ENCODE data around the gene RPS14.

Gene RPS14

GRCh38 chr5:150496534-150496933 is 47.0 kb upstream of the RPS14 start:
- Histone ChIP-seq H3K4ac (ENCODE audit: low read depth, low read length) (no peak overlapping the region), H2BK120ac (ENCODE audit: low read depth, low read length) (no peak overlapping the region), H3K56ac (ENCODE audit: low read length) (no peak overlapping the region), H3K9ac (ENCODE audit: low read length) (no peak overlapping the region), H3K23ac (ENCODE audit: low read length) (no peak overlapping the region), H2BK15ac (replicated peaks; ENCODE audit: low read depth) (no peak overlapping the region), H3K4me1 (ENCODE audit: control insufficient read depth, low read depth, low read length) (peaks cover 22% of the 10 kb centered on the region), H3K4me2 (ENCODE audit: low read length) (no peak overlapping the region), H2BK5ac (ENCODE audit: low read length) (no peak overlapping the region), H3K36me3 (ENCODE audit: control insufficient read depth, insufficient read depth, low read length) (no peaks in the 10 kb centered on the region), H2AK5ac (ENCODE audit: low read length) (no peak overlapping the region), H3K27ac (ENCODE audit: low read depth, low read length) (no peak overlapping the region), H4K8ac (ENCODE audit: low read depth, low read length) (no peak overlapping the region), H3K18ac (ENCODE audit: low read length) (no peak overlapping the region), H3K4me3 (ENCODE audit: low read length) (no peak overlapping the region), H3K27me3 (ENCODE audit: insufficient read depth, low read length, poor library complexity) (no peaks in the 10 kb centered on the region), H4K5ac (ENCODE audit: low read length) (no peak overlapping the region), H3K79me1 (ENCODE audit: low read length) (peaks cover 40% of the 10 kb centered on the region), H3K79me2 (ENCODE audit: control insufficient read depth, insufficient read depth, low read length) (peaks cover 78% of the 10 kb centered on the region)
- no peak for DNase-seq
- WGBS (ENCODE audit: extremely low coverage, insufficient coverage, low lambda C conversion rate): no CpG with 5 or more reads among the region's 4 CpGs

- WGBS (ENCODE audit: extremely low coverage, insufficient coverage, low lambda C conversion rate): no CpG with 5 or more reads among the region's 3 CpGs
- no peak overlapping the region for H2BK120ac ChIP-seq (ENCODE audit: low read depth, low read length)
- H3K9ac ChIP-seq (ENCODE audit: low read length): no peak overlapping the region
- H3K79me2 ChIP-seq (ENCODE audit: control insufficient read depth, insufficient read depth, low read length): peaks cover 78% of the 10 kb centered on the region
- no peak overlapping the region for H3K4ac ChIP-seq (ENCODE audit: low read depth, low read length)
- no peak overlapping the region for H4K8ac ChIP-seq (ENCODE audit: low read depth, low read length)
- H3K23ac ChIP-seq (ENCODE audit: low read length): no peak overlapping the region
- no peak for DNase-seq
- H4K5ac ChIP-seq (ENCODE audit: low read length): no peak overlapping the region
- H3K36me3 ChIP-seq (ENCODE audit: control insufficient read depth, insufficient read depth, low read length): no peaks in the 10 kb centered on the region
- peaks cover 22% of the 10 kb centered on the region for H3K4me1 ChIP-seq (ENCODE audit: control insufficient read depth, low read depth, low read length)
- no peak overlapping the region for H3K4me3 ChIP-seq (ENCODE audit: low read length)
- no peak overlapping the region for H3K4me2 ChIP-seq (ENCODE audit: low read length)
- no peak overlapping the region for H3K27ac ChIP-seq (ENCODE audit: low read depth, low read length)
- H3K79me1 ChIP-seq (ENCODE audit: low read length): peaks cover 38% of the 10 kb centered on the region
- H2BK15ac ChIP-seq (replicated peaks; ENCODE audit: low read depth): no peak overlapping the region
- H2AK5ac ChIP-seq (ENCODE audit: low read length): no peak overlapping the region
- no peaks in the 10 kb centered on the region for H3K27me3 ChIP-seq (ENCODE audit: insufficient read depth, low read length, poor library complexity)
- H2BK5ac ChIP-seq (ENCODE audit: low read length): no peak overlapping the region
- H3K56ac ChIP-seq (ENCODE audit: low read length): no peak overlapping the region
- no peak overlapping the region for H3K18ac ChIP-seq (ENCODE audit: low read length)
Observed at GRCh38 chr5:150496098-150496497, 46.6 kb upstream of the RPS14 start.

- peaks cover 28% of the 10 kb centered on the region for H3K4me1 ChIP-seq (ENCODE audit: control insufficient read depth, low read depth, low read length)
- DNase-seq: no peak
- no peak overlapping the region for H4K5ac ChIP-seq (ENCODE audit: low read length)
- no peak overlapping the region for H3K4ac ChIP-seq (ENCODE audit: low read depth, low read length)
- no peak overlapping the region for H3K4me3 ChIP-seq (ENCODE audit: low read length)
- H3K27ac ChIP-seq (ENCODE audit: low read depth, low read length): no peak overlapping the region
- H3K27me3 ChIP-seq (ENCODE audit: insufficient read depth, low read length, poor library complexity): no peaks in the 10 kb centered on the region
- WGBS (ENCODE audit: extremely low coverage, insufficient coverage, low lambda C conversion rate): no CpG with 5 or more reads among the region's 6 CpGs
- H3K23ac ChIP-seq (ENCODE audit: low read length): no peak overlapping the region
- no peaks in the 10 kb centered on the region for H3K36me3 ChIP-seq (ENCODE audit: control insufficient read depth, insufficient read depth, low read length)
- no peak overlapping the region for H2BK5ac ChIP-seq (ENCODE audit: low read length)
- H3K18ac ChIP-seq (ENCODE audit: low read length): peak overlapping the region; percentile 32
- H4K8ac ChIP-seq (ENCODE audit: low read depth, low read length): no peak overlapping the region
- no peak overlapping the region for H2AK5ac ChIP-seq (ENCODE audit: low read length)
- H3K79me1 ChIP-seq (ENCODE audit: low read length): peaks cover 24% of the 10 kb centered on the region
- H3K79me2 ChIP-seq (ENCODE audit: control insufficient read depth, insufficient read depth, low read length): peaks cover 80% of the 10 kb centered on the region
- H2BK120ac ChIP-seq (ENCODE audit: low read depth, low read length): no peak overlapping the region
- H3K9ac ChIP-seq (ENCODE audit: low read length): no peak overlapping the region
- no peak overlapping the region for H3K56ac ChIP-seq (ENCODE audit: low read length)
- H2BK15ac ChIP-seq (replicated peaks; ENCODE audit: low read depth): no peak overlapping the region
- no peak overlapping the region for H3K4me2 ChIP-seq (ENCODE audit: low read length)
Observed at GRCh38 chr5:150492621-150493020, 43.1 kb upstream of the RPS14 start.

GRCh38 chr5:150491876-150492275 is 42.3 kb upstream of the RPS14 start:
- no peaks in the 10 kb centered on the region for H3K27me3 ChIP-seq (ENCODE audit: insufficient read depth, low read length, poor library complexity)
- no peak overlapping the region for H3K56ac ChIP-seq (ENCODE audit: low read length)
- H2BK120ac ChIP-seq (ENCODE audit: low read depth, low read length): no peak overlapping the region
- H4K8ac ChIP-seq (ENCODE audit: low read depth, low read length): no peak overlapping the region
- no peak overlapping the region for H2BK15ac ChIP-seq (replicated peaks; ENCODE audit: low read depth)
- no peaks in the 10 kb centered on the region for H3K36me3 ChIP-seq (ENCODE audit: control insufficient read depth, insufficient read depth, low read length)
- H3K79me1 ChIP-seq (ENCODE audit: low read length): peaks cover 21% of the 10 kb centered on the region
- H2AK5ac ChIP-seq (ENCODE audit: low read length): no peak overlapping the region
- no peak for DNase-seq
- WGBS (ENCODE audit: extremely low coverage, insufficient coverage, low lambda C conversion rate): no CpG with 5 or more reads among the region's 4 CpGs
- H3K4me2 ChIP-seq (ENCODE audit: low read length): no peak overlapping the region
- no peak overlapping the region for H3K4ac ChIP-seq (ENCODE audit: low read depth, low read length)
- no peak overlapping the region for H2BK5ac ChIP-seq (ENCODE audit: low read length)
- no peak overlapping the region for H3K18ac ChIP-seq (ENCODE audit: low read length)
- H3K4me1 ChIP-seq (ENCODE audit: control insufficient read depth, low read depth, low read length): peaks cover 30% of the 10 kb centered on the region
- H3K23ac ChIP-seq (ENCODE audit: low read length): no peak overlapping the region
- H3K27ac ChIP-seq (ENCODE audit: low read depth, low read length): peak overlapping the region; percentile 19
- peaks cover 82% of the 10 kb centered on the region for H3K79me2 ChIP-seq (ENCODE audit: control insufficient read depth, insufficient read depth, low read length)
- H3K4me3 ChIP-seq (ENCODE audit: low read length): no peak overlapping the region
- no peak overlapping the region for H4K5ac ChIP-seq (ENCODE audit: low read length)
- H3K9ac ChIP-seq (ENCODE audit: low read length): no peak overlapping the region

- Histone ChIP-seq H4K8ac (ENCODE audit: low read depth, low read length) (no peak overlapping the region), H3K4ac (ENCODE audit: low read depth, low read length) (no peak overlapping the region), H3K9ac (ENCODE audit: low read length) (no peak overlapping the region), H2BK5ac (ENCODE audit: low read length) (no peak overlapping the region), H2BK120ac (ENCODE audit: low read depth, low read length) (no peak overlapping the region), H3K27ac (ENCODE audit: low read depth, low read length) (peak overlapping the region; percentile 9), H2AK5ac (ENCODE audit: low read length) (no peak overlapping the region), H3K23ac (ENCODE audit: low read length) (no peak overlapping the region), H3K36me3 (ENCODE audit: control insufficient read depth, insufficient read depth, low read length) (no peaks in the 10 kb centered on the region), H2BK15ac (replicated peaks; ENCODE audit: low read depth) (no peak overlapping the region), H3K79me2 (ENCODE audit: control insufficient read depth, insufficient read depth, low read length) (peaks cover 72% of the 10 kb centered on the region), H3K18ac (ENCODE audit: low read length) (peak overlapping the region; percentile 21), H3K56ac (ENCODE audit: low read length) (peak overlapping the region; percentile 34), H3K27me3 (ENCODE audit: insufficient read depth, low read length, poor library complexity) (no peaks in the 10 kb centered on the region), H3K79me1 (ENCODE audit: low read length) (peaks cover 19% of the 10 kb centered on the region), H3K4me3 (ENCODE audit: low read length) (no peak overlapping the region), H3K4me1 (ENCODE audit: control insufficient read depth, low read depth, low read length) (peaks cover 30% of the 10 kb centered on the region), H4K5ac (ENCODE audit: low read length) (no peak overlapping the region), H3K4me2 (ENCODE audit: low read length) (no peak overlapping the region)
- WGBS (ENCODE audit: extremely low coverage, insufficient coverage, low lambda C conversion rate): no CpG with 5 or more reads among the region's 1 CpG
- no peak for DNase-seq
Observed at GRCh38 chr5:150490754-150491153, 41.2 kb upstream of the RPS14 start.

- Histone ChIP-seq H3K23ac (ENCODE audit: low read length) (no peak overlapping the region), H3K79me2 (ENCODE audit: control insufficient read depth, insufficient read depth, low read length) (peaks cover 69% of the 10 kb centered on the region), H2BK5ac (ENCODE audit: low read length) (no peak overlapping the region), H3K36me3 (ENCODE audit: control insufficient read depth, insufficient read depth, low read length) (no peaks in the 10 kb centered on the region), H2BK15ac (replicated peaks; ENCODE audit: low read depth) (no peak overlapping the region), H3K4me2 (ENCODE audit: low read length) (no peak overlapping the region), H3K27ac (ENCODE audit: low read depth, low read length) (peak overlapping the region; percentile 9), H3K4ac (ENCODE audit: low read depth, low read length) (no peak overlapping the region), H3K4me3 (ENCODE audit: low read length) (no peak overlapping the region), H3K56ac (ENCODE audit: low read length) (peak overlapping the region; percentile 44), H4K8ac (ENCODE audit: low read depth, low read length) (no peak overlapping the region), H4K5ac (ENCODE audit: low read length) (no peak overlapping the region), H3K9ac (ENCODE audit: low read length) (peak overlapping the region; percentile 16), H2AK5ac (ENCODE audit: low read length) (no peak overlapping the region), H3K27me3 (ENCODE audit: insufficient read depth, low read length, poor library complexity) (no peaks in the 10 kb centered on the region), H2BK120ac (ENCODE audit: low read depth, low read length) (no peak overlapping the region), H3K4me1 (ENCODE audit: control insufficient read depth, low read depth, low read length) (peaks cover 30% of the 10 kb centered on the region), H3K18ac (ENCODE audit: low read length) (peak overlapping the region; percentile 21), H3K79me1 (ENCODE audit: low read length) (peaks cover 19% of the 10 kb centered on the region)
- no peak for DNase-seq
- no CpG with 5 or more reads among the region's 2 CpGs for WGBS (ENCODE audit: extremely low coverage, insufficient coverage, low lambda C conversion rate)
Observed at GRCh38 chr5:150490296-150490669, 40.7 kb upstream of the RPS14 start.
